Uterus (tissue), 4 donors: ENCODE measurements around the gene ASF1A. TPM values are rescaled to one million over a fixed set of nuclear protein-coding genes. Genes with fewer than 3 reads are reported as not detected.

Experiments used
- DNase-seq, 2 donors: peaks; one replicate each; pipeline ENCODE4 v3.0.0-alpha.2; 2019 to 2020
- H3K27ac ChIP-seq, 2 donors: fragments of 200-600 bp; sonication (generic); 1 replicate in 1 of 2; 2 replicates in 1 of 2; pipeline ENCODE4 v1.5.1; 2016 to 2018
- H3K27me3 ChIP-seq, 2 donors: fragments of 200-600 bp; sonication (generic); one replicate each; pipeline ENCODE4 v1.5.1; 2018 to 2019; ENCODE audit warnings: control low read depth in 1 of 2
- H3K36me3 ChIP-seq, 2 donors: fragments of 200-600 bp; sonication (generic); one replicate each; pipeline ENCODE4 v1.5.1; 2019; ENCODE audit warnings: control low read depth in 1 of 2
- H3K4me1 ChIP-seq, 2 donors: fragments of 200-600 bp; sonication (generic); one replicate each; pipeline ENCODE4 v1.5.1; 2018 to 2019; ENCODE audit warnings: control low read depth in 1 of 2
- H3K4me3 ChIP-seq, 2 donors: fragments of 200-600 bp; sonication (generic); 1 replicate in 1 of 2; 2 replicates in 1 of 2; pipeline ENCODE4 v1.5.1; 2018 to 2019; ENCODE audit warnings: mild to moderate bottlenecking in 1 of 2
- H3K9me3 ChIP-seq, 2 donors: fragments of 200-600 bp; sonication (generic); one replicate each; pipeline ENCODE4 v1.5.1; 2019; ENCODE audit warnings: control low read depth in 1 of 2
- POLR2A ChIP-seq, 2 donors: fragments of 450-650 bp; IDR thresholded peaks; one replicate each; pipeline ENCODE4 v1.6.1; 2016; ENCODE audit warnings: antibody characterized with exemption in 2 of 2, mild to moderate bottlenecking in 1 of 2, moderate library complexity in 1 of 2
- intact Hi-C: fragments of 100-400 bp; cut with DNase I; formaldehyde crosslinking; loops from one replicate; pipeline ENCODE4 v1.15.1; 2023; ENCODE audit warnings: low total_unique reads
- total RNA-seq, 4 donors: library from RNA; depleted of rRNA in 3 of 4; stranded (reverse); fragments of >200 nt in 3 of 4; gene quantifications; one replicate each; pipeline versions ENCODE4 v1.1.0 to v1.2.4, GENCODE V29; 2014 to 2023
- TF ChIP-seq, protein P1 (sequence below), 4 experiments: fragments of 200-600 bp in 2 of 4; fragments of 450-650 bp in 2 of 4; sonication (generic) in 2 of 4; IDR thresholded peaks; one replicate each; pipeline ENCODE4 v1.5.1; 2016 to 2019; ENCODE audit warnings: antibody characterized with exemption in 4 of 4, mild to moderate bottlenecking in 2 of 4, moderate library complexity in 1 of 4
- donor health status: DM: yes; HTN: yes; CAD: no.

Gene ASF1A
- total RNA-seq, 4 donors from 2014 or later = 2.8 to 47.0 (median 15.5) TPM

DNA sequence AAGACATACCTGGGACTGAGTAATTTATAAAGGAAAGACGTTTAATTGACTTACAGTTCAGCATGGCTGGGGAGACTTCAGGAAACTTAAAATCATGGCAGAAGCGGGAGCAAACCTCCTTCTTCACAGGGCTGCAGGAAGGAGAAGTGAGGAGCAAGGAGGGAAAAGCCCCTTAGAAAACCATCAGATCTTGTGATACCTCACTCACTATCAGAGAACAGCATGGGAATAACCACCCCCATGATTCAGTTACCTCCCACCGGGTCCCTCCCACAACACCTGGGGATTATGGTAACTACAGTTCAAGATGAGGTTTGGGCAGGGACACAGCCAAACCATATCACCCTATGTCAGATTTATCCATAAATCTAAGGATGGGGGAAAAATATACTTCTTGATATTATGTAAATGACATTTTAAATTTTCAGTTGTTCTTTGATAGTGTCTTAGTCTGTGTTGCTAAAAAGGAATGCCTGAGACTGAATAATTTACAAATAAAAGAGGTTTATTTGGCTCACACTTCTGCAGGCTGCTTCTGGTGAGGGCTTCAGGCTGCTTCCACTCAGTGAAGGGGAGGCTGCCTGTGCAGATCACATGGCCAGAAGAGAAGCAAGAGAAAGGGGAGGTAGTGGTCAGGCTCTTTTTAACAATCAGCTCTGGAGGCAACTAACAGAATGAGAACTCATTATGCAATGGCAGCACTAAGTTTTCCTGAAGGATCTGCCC lies 42.2 kb downstream of the ASF1A start:
- H3K4me3 ChIP-seq = no peak overlapping the region
- TF ChIP-seq, protein P1, sequence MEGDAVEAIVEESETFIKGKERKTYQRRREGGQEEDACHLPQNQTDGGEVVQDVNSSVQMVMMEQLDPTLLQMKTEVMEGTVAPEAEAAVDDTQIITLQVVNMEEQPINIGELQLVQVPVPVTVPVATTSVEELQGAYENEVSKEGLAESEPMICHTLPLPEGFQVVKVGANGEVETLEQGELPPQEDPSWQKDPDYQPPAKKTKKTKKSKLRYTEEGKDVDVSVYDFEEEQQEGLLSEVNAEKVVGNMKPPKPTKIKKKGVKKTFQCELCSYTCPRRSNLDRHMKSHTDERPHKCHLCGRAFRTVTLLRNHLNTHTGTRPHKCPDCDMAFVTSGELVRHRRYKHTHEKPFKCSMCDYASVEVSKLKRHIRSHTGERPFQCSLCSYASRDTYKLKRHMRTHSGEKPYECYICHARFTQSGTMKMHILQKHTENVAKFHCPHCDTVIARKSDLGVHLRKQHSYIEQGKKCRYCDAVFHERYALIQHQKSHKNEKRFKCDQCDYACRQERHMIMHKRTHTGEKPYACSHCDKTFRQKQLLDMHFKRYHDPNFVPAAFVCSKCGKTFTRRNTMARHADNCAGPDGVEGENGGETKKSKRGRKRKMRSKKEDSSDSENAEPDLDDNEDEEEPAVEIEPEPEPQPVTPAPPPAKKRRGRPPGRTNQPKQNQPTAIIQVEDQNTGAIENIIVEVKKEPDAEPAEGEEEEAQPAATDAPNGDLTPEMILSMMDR (IDR thresholded peaks at IDR 0.05) = no peak
- no peak for TF ChIP-seq POLR2A (IDR thresholded peaks at IDR 0.05)
- no peaks in the 10 kb centered on the region for H3K36me3 ChIP-seq
- DNase-seq = no peak
- intact Hi-C loops = no loop called here
- H3K9me3 ChIP-seq = no peaks in the 10 kb centered on the region
- H3K27ac ChIP-seq = no peak overlapping the region
- H3K4me1 ChIP-seq = no peaks in the 10 kb centered on the region
- no peaks in the 10 kb centered on the region for H3K27me3 ChIP-seq

DNA sequence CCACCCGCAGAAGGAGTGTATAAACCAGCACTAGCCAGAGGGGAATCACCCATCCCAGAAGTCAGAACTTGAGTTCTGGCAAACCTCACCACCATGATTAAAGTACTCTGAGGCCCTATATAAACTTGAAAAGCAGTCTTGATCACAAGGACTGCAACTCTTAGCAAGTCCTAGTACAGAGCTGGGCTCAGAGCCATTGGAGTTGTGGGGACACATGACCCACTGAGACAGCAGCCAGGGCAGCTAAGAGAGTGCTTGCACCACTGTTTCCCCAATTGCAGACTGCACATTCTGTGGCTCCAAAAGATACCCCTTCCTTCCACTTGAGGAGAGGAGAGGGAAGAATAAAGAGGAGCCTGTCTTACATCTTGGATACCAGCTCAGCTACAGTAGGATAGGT lies 45.7 kb downstream of the ASF1A start:
- Histone ChIP-seq H3K4me1 (no peaks in the 10 kb centered on the region), H3K27ac (no peak overlapping the region), H3K4me3 (no peak overlapping the region), H3K36me3 (no peaks in the 10 kb centered on the region), H3K9me3 (no peaks in the 10 kb centered on the region), H3K27me3 (no peaks in the 10 kb centered on the region)
- intact Hi-C loops = no loop called here
- TF ChIP-seq POLR2A (IDR thresholded peaks at IDR 0.05) = no peak
- TF ChIP-seq, protein P1 (IDR thresholded peaks at IDR 0.05) = no peak
- no peak for DNase-seq

DNA sequence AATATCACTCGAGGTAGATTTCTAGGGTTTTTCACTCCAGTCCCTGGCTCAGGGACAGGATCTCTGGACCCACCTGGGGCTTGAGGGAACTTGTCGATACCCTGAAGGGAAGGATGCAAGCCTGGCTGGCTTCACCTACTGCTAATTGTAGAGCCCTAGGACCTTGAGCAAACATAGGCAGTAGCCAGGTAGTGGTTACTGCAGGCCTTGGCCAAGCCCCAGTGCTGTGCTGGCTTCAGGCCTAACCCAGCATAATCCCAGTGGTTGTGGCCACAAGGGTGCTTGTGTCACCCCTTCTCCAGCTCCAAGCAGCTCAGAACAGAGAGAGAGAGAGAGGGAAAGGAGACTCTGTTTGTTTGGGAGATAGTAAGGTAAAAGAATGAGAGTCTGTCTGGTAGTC lies 46.8 kb downstream of the ASF1A start:
- Histone ChIP-seq H3K36me3 (no peaks in the 10 kb centered on the region), H3K4me1 (no peaks in the 10 kb centered on the region), H3K4me3 (no peak overlapping the region), H3K9me3 (no peaks in the 10 kb centered on the region), H3K27ac (no peak overlapping the region), H3K27me3 (no peaks in the 10 kb centered on the region)
- no peak for TF ChIP-seq POLR2A (IDR thresholded peaks at IDR 0.05)
- TF ChIP-seq, protein P1 (IDR thresholded peaks at IDR 0.05) = no peak
- intact Hi-C loops = no loop called here
- no peak for DNase-seq

DNA sequence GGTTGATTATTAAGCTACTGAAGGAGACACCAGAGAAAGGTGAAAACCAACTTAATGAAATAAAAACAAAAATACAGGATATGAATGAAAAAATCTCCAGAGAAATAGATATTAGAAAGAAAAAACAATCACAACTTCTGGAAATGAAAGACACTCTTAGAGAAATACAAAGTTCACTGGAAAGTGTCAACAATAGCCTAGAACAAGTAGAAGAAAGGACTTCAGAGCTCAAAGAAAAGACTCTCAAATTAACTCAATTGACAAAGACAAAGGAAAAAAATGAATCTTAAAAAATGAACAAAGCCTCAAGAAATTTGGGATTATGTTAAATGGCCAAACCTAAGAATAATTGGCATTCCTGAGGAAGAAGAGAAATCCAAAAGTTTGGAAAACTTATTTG lies 51.3 kb downstream of the ASF1A start:
- no peaks in the 10 kb centered on the region for H3K9me3 ChIP-seq
- DNase-seq = no peak
- intact Hi-C loops = no loop called here
- no peak overlapping the region for H3K4me3 ChIP-seq
- H3K4me1 ChIP-seq = no peaks in the 10 kb centered on the region
- H3K27me3 ChIP-seq = no peaks in the 10 kb centered on the region
- no peak for TF ChIP-seq POLR2A (IDR thresholded peaks at IDR 0.05)
- TF ChIP-seq, protein P1 (IDR thresholded peaks at IDR 0.05) = no peak
- no peak overlapping the region for H3K27ac ChIP-seq
- H3K36me3 ChIP-seq = no peaks in the 10 kb centered on the region

DNA sequence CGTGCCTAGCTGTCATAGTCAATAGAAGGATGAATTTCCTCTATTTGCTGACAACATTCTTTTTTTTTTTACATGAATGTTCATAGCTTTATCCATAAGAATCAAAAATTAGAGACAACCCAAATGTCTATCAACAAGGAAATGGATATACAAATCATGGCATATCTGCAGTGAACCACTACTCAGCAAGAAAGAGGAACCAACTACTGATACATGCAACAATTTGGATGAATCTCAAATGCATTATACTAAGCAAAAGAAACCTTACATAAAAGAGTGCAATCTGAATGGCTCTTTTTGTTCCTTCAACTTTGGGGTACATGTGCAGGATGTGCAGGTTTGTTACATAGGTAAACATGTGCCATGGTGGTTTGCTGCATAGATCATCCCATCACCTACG lies 58.7 kb downstream of the ASF1A start:
- no peak overlapping the region for H3K27ac ChIP-seq
- no peaks in the 10 kb centered on the region for H3K9me3 ChIP-seq
- DNase-seq = no peak
- no peaks in the 10 kb centered on the region for H3K36me3 ChIP-seq
- no peaks in the 10 kb centered on the region for H3K27me3 ChIP-seq
- no peak overlapping the region for H3K4me3 ChIP-seq
- intact Hi-C loops = no loop called here
- TF ChIP-seq POLR2A (IDR thresholded peaks at IDR 0.05) = no peak
- TF ChIP-seq, protein P1 (IDR thresholded peaks at IDR 0.05) = no peak
- no peaks in the 10 kb centered on the region for H3K4me1 ChIP-seq
